Measurements from ENCODE around the gene CYP8B1. TPM values are rescaled to one million over a fixed set of nuclear protein-coding genes. Genes with fewer than 3 reads are reported as not detected.

The CYP8B1 gene
- total RNA-seq, 1 experiment from 2014 or later, result 0.12 TPM

- CTCF ChIA-PET, result no interaction called here
- peak; percentile 53; the same call in 1 of the 2 replicates for ATAC-seq
- BruUV-seq (replicated peaks), result no TSS peak
Observed at GRCh38 chr3:42898896-42899675, 23.4 kb upstream of the CYP8B1 start.

More at GRCh38 chr3:42898896-42899675, 23.4 kb upstream of the CYP8B1 start:
- Histone ChIP-seq H3K4me1 (ENCODE audit: control insufficient read depth in 1 of 2, insufficient read depth in 2 of 2, low read length in 2 of 2) (no peaks in the 10 kb centered on the region), H3K27ac (ENCODE audit: low read depth, low read length) (no peak overlapping the region), H4K20me1 (ENCODE audit: insufficient read depth) (no peaks in the 10 kb centered on the region), H3K79me2 (ENCODE audit: insufficient read depth, low read length) (no peaks in the 10 kb centered on the region), H3K36me3 (ENCODE audit: control insufficient read depth in 1 of 2, insufficient read depth in 2 of 2, low read length in 2 of 2) (no peaks in the 10 kb centered on the region), H3K9me2 (ENCODE audit: insufficient read depth) (no peaks in the 10 kb centered on the region), H3K9me3 (ENCODE audit: control insufficient read depth in 1 of 2, insufficient read depth in 1 of 2, low read depth in 1 of 2, low read length in 2 of 2) (no peaks in the 10 kb centered on the region), H3K4me3 (replicated peaks in 1 of 2; ENCODE audit: low read depth in 1 of 2, low read length in 2 of 2) (no peak overlapping the region), H3K9ac (ENCODE audit: low read length) (no peak overlapping the region), H3K27me3 (ENCODE audit: insufficient read depth, low read length) (no peaks in the 10 kb centered on the region), H3K4me2 (ENCODE audit: low read length) (no peak overlapping the region), H2AFZ (ENCODE audit: low read depth, low read length, poor library complexity, severe bottlenecking) (no peak overlapping the region)
- POLR2A ChIA-PET, result interaction anchor here (0.6 kb wide), 1 partner anchor 28 kb away, joined by 3 read pairs; no protein-coding TSS in a partner anchor
- TF ChIP-seq REST (IDR thresholded peaks at IDR 0.05; ENCODE audit: low read depth), result no peak
- TF ChIP-seq CTCF (IDR thresholded peaks at IDR 0.05 in 2 of 3, conservative IDR thresholded peaks at IDR 0.05 in 1 of 3; ENCODE audit: borderline replicate concordance in 1 of 3, insufficient read depth in 1 of 3, low read depth in 2 of 3, low read length in 2 of 3), result peak in 2 of 3 experiments; percentile 15 to 20; a peak in 2 of 6 replicates
- no peak for TF ChIP-seq JUND (IDR thresholded peaks at IDR 0.05)
- no peak for TF ChIP-seq TCF7L2 (IDR thresholded peaks at IDR 0.05; ENCODE audit: borderline replicate concordance, extremely low read depth, insufficient read depth, insufficient read length)
- TF ChIP-seq EGR1 (IDR thresholded peaks at IDR 0.05; ENCODE audit: low read depth), result no peak
- TF ChIP-seq MAX (IDR thresholded peaks at IDR 0.05), result no peak
- no peak for TF ChIP-seq EZH2phosphoT487 (IDR thresholded peaks at IDR 0.05; ENCODE audit: borderline replicate concordance)
- no peak for TF ChIP-seq ELF1 (IDR thresholded peaks at IDR 0.05; ENCODE audit: borderline replicate concordance, low read depth)
- no peak for DNase-seq (ENCODE audit: low read depth, low spot score)
- intact Hi-C loops (cut with micrococcal nuclease), result no loop called here
- RAD21 ChIA-PET (ENCODE audit: low non-redundant PET in 1 of 2, low total read pairs in 2 of 2, uncharacterized antibody in 2 of 2, unreplicated experiment in 2 of 2), result no interaction called here

Data from HCT116 (cell line).